ENCODE results near the gene NUB1.

The NUB1 gene

DNA sequence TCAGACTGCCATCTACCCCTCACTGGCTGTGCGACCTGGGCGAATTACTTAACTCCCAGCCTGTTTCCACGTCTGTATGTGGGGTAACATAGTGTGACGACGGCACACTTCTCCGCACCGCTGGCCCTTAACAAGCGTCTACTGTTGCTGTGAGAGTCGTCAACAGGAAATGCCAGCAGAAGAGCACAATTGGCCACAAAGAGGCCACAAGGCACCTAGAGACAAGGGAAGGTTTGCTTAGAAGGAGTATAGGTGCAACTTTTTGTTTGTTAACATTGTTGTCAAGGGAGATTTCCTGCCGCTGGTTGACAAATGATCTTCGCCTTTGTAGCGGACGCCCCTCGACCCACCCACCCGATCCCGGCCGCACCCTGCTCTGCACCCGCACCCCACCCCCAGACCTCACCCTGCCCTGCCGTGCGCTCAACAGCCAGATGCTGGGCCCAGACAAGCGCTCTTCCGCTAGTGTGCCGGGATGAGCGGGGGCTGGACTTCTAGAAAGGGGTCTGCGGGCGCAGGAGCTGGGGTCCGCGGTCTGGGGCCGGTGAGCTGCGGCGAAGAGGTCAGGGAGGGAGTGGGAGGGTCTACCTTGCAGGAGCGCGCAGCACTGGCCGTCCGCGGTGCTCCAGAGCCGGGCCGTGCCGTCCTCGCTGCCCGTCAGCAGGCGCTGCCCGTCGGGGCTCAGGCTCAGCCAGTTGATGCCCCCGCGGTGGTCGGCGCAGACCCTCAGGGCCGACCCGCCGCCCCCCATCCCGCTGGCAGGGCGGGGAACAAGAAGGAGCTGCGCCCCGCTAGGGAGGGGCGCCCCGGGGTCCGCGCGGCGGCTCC, 67.4 kb downstream of the NUB1 start:
- in situ Hi-C loops (cut with HindIII; ENCODE audit: low pct_ligation_motif_present, low pct_unique_long_range_greater_than_20kb, low sequenced_read_pairs) = no loop called here
- no peak for DNase-seq

DNA sequence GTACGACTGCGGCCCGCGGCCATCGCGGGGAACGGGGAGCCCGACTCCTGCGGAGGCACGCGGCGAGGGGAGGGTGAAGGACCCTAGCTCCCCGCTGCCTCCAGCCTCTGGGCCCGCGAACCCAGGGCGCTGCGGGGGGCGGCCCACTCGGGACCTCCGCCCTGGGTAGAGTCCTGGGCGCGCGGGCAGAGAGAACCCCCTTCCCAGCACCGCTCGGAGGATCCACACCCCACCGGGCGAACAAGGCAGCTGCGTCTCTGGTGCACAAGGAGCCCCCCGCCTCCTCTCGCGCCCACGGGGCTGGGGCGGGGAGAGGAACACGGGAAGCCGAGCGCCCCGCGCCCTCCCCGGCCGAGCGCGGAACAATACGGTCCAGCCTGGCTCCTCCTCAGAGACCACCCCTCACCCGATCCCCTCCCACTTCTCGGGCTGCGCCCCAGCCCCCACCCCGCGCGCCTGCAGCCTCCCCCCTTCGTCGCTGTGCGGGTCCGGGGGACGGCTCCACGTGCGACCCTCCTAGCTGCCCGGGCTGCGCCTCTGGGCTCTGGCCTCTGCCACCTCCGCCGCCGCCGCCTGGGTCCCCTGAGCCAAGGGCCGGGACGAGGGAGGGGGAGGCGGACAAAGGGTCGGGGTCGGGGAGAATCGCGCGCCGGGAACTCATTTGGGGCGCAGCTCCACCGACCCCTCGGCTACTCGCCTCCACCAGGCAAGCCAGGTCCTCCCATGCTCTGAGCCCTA, 68.2 kb downstream of the NUB1 start, which contains the start of gene WDR86:
TSS of gene WDR86 (minus strand) at position 372 of the 738 bp plus-strand sequence. CDS start 449 bp downstream, outside the sequence.
- in situ Hi-C loops (cut with HindIII; ENCODE audit: low pct_ligation_motif_present, low pct_unique_long_range_greater_than_20kb, low sequenced_read_pairs) = no loop called here
- DNase-seq = no peak

DNA sequence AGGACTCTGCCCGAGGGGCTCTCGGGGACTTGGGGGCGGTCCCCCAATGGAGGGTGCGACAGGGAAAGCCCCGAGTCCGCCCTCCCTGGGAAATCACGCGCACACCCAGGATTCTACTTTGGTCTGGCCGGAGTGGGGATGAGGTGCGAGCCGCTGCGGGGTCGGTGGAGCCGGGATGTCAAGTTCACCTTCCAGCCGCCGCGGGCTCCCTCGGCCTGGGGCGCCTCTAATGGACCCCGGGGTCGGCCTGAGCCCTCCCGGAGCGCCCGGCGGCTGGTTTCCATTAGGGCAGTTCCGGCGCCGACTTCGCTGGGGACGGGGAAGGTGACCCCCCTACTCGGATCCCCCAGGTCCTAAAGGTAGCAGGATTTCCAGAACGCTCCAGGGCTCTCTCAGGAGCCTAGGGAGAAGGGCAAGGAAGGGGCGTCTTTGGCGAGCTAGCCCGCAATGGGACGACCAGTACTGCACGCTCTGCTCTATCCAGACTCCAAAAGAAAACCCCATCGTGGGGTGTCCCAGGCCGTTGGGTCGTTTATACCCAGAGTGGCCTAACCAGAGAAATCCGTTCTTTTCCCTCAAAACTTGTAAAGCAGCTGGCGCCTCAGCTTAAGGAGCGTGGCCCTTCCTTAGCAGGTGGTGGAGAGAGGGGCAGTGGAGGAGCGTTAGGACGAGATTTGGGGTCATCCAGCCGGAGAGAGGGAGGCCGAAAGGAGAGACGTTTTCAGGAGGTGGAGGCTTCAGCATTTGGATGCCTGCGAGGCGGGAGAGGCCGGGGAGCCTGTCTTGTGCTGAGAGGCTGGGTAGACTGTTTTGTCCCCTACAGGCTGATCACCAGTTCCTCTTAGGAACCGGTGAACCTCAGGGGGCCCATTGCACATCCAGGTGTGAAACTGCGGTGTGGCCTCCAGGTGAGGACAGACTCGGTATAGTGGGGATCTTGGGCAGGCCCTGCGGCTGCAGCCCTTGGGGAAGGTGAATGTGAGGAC, 69.1 kb downstream of the NUB1 start:
- no peak for DNase-seq
- in situ Hi-C loops (cut with HindIII; ENCODE audit: low pct_ligation_motif_present, low pct_unique_long_range_greater_than_20kb, low sequenced_read_pairs) = no loop called here

DNA sequence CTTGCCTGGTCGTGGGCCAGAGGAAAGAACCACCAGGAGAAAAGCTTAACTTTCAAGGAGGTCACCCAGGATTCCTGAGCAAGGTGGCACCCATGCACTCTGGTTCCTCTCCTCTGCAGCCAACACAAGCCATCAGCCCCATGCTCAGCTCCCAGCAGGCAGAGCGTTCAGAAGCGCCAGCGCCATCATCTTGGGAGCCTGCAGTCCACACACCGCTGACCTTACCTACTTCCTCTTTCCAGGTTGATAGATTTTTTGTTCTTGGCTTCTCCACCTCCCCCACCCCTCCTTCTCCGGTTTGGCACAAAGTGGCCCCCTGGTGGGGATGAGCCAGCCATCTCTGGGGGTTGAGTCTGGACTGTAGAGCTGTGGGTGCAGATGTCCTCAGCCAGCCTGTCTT, 69.9 kb downstream of the NUB1 start:
- no peak for DNase-seq
- in situ Hi-C loops (cut with HindIII; ENCODE audit: low pct_ligation_motif_present, low pct_unique_long_range_greater_than_20kb, low sequenced_read_pairs) = no loop called here

DNA sequence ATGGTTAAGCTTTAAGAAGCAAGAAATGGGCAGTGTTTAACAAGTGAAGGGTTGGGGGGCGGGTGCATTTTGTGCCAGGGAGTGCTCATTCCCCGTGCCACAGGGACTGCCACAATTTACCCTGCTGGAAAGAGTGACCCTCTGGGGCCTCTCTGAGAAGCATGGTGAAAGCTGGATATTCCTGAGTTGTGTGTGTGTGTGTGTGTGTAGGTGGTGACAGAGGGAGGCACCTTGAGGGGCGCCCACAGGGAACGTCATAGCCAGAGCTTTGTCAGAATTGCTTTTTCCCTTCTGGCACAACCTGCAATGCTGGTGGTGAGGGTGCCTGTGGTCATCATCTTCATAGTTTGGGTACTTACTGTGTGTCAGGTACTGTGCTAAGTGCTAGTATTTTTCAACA, 70.7 kb downstream of the NUB1 start:
- in situ Hi-C loops (cut with HindIII; ENCODE audit: low pct_ligation_motif_present, low pct_unique_long_range_greater_than_20kb, low sequenced_read_pairs) = no loop called here

DNA sequence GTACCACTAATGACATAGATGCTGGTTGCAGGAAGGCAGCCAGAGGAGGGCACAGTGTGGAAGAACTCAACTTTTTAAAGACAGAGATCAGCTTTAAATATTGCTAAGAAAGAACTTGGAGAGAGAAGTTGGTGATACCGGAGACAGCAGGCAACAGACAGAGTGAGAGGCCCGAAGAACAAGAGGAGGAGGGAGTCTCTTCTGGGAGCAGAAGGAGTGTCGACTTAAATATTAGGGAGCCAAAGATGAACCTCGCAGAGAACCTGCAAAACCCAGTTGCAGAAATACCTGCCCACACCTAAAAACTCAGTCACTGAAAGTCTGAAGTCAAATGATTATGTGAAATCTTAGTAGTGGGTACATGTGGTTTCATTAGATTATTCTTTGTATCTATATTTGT, 71.6 kb downstream of the NUB1 start:
- no peak for DNase-seq
- in situ Hi-C loops (cut with HindIII; ENCODE audit: low pct_ligation_motif_present, low pct_unique_long_range_greater_than_20kb, low sequenced_read_pairs) = no loop called here

More for the DNA sequence above, 70.7 kb downstream of the NUB1 start:
- no peak for DNase-seq

DNA sequence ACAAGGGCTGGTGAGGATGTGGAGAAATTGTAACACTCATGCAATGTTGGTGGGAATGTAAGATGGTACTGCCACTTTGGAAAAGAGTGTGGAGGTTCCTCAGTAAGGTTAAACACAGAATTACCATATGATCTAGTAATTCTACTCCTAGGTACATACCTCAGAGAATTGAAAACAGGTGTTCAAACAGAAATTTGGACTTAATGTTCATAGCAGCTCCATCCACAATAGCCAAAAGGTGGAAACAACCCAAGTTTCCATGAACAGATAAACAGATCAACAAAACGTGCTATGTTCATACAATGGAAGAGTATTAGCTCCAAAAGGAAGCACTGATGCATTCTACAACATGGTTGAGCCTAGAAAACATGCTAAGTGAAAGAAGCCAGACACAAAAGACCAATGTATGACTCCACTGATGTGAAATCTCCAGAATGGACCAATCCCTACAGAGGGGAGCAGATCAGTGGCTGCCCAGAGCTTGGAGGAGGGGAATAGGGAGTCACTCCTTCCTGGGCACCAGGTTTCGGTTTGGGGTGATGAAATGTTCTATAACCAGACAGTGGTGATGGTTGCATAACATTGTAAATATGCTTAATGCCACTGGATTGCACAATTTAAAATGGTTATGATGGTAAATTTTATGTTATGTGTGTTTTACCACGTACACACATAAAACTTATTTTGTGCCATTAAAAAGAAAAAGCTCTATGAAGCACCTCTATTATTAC, 73.9 kb downstream of the NUB1 start:
- DNase-seq = no peak
- in situ Hi-C loops (cut with HindIII; ENCODE audit: low pct_ligation_motif_present, low pct_unique_long_range_greater_than_20kb, low sequenced_read_pairs) = no loop called here

DNA sequence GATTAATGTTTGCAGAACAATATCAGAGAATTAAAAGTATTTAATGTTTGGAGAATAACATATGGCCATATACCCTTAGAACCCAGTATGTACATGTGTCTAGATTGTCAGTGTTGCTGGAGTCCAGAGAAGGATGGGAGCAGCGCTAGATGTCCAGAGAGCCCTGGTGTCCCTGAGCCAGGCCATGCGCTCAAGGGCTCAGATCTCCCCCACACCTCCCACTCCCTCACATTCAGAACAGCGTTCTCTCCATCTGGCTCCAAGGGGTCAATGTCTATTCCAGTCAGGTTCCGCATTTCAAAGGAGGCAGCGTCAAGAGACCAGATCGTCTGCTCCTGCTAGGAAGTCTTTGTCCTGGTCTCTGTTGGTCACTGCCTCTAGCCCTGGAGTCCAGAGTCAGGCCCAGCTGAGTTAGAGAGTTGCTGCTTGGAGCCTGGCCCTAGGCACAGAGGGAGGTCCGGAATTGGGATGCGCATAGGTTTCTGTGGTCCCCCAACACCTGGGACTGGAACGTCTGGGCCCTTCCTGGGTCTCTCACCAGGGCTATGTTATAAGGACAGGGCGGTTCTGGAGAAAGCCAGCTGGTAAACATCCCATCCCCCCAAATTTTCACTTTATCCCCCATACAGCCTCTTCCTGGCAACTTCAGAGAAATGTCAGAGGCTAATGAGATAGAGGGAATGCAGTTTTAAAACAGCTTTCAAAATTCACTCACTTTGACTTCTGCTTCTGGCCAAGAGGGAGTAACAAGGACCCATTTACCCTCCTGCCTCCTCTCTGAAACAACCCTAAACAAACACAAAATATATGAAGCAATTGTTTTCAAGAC, 74.7 kb downstream of the NUB1 start:
- in situ Hi-C loops (cut with HindIII; ENCODE audit: low pct_ligation_motif_present, low pct_unique_long_range_greater_than_20kb, low sequenced_read_pairs) = no loop called here
- no peak for DNase-seq

DNA sequence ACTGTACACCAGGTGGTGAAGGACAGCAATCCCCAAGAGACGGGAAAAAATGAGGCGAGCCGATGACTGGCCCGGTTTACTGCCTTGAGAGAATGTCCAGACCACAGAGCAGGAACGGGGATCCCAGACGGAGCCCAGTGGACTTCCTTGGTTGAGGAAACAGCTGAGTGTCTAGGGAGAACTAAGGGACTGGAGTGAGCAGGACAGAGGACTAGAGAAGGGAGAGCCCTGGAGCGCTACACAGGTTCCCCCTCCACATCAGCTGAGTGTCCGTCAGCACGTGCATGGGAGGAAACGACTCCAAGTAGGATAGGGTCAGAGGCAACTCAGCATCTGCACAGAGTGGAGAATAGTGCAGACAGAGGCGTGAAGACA, 75.3 kb downstream of the NUB1 start:
- in situ Hi-C loops (cut with HindIII; ENCODE audit: low pct_ligation_motif_present, low pct_unique_long_range_greater_than_20kb, low sequenced_read_pairs) = no loop called here
- no peak for DNase-seq

DNA sequence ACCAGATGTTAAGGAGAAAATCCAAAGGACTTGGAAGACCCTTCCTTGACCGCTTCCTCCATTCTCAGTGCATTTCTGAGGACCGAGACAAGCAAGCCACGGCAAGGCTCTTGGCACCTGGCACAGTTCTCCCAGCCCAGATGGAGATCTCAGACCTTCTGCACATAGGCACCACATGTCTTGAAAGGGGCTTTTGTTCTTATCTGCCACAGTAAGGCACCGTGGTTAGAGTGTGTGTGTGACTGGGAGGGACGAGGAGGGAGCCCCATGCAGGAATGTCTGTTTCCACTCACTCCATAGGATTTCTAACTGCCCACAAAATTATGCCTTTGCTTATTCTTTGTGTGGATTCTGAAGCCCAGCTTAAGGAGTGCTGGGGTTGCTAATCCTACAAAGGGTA, 78.5 kb downstream of the NUB1 start:
- no peak for DNase-seq
- in situ Hi-C loops (cut with HindIII; ENCODE audit: low pct_ligation_motif_present, low pct_unique_long_range_greater_than_20kb, low sequenced_read_pairs) = no loop called here

DNA sequence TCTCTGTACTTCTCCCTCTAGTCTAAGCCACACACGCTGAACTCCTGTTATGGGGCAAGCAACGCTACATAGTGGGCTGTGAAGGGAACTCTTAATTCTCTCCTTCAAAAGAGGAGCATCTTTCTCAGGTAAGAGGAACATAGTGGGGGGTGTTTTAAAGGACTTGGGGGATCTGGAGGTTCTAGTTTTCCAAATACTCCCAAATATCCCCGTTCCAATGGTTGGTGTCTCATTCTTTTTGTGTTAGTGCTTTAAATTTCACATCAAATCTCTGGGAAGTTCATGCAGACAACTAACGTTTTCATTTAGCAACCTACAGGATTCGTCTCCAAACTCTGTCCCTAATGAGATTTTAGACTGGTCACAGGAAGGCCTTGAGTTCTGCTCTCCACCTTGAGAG, 80.6 kb downstream of the NUB1 start:
- in situ Hi-C loops (cut with HindIII; ENCODE audit: low pct_ligation_motif_present, low pct_unique_long_range_greater_than_20kb, low sequenced_read_pairs) = no loop called here
- DNase-seq = no peak

DNA sequence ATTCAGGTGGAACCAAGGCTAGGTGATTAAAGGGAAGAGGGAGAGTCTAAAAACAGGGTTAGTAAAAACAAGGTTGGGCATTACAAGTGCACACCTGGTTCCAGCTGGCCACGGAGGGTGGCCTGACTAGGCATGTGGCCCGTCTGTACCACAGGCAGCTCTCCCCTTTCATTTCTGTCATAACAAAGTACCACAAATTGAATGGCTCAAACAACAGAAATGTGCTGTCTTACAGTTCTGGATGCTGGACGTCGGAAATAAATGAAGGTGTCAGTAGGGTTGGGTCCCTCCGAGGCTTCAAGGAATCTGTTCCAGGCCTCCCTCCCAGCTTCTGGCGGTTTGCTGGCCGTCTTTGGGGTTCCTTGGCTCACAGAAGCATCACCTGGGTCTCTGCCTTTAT, 81.6 kb downstream of the NUB1 start:
- in situ Hi-C loops (cut with HindIII; ENCODE audit: low pct_ligation_motif_present, low pct_unique_long_range_greater_than_20kb, low sequenced_read_pairs) = no loop called here
- no peak for DNase-seq

DNA sequence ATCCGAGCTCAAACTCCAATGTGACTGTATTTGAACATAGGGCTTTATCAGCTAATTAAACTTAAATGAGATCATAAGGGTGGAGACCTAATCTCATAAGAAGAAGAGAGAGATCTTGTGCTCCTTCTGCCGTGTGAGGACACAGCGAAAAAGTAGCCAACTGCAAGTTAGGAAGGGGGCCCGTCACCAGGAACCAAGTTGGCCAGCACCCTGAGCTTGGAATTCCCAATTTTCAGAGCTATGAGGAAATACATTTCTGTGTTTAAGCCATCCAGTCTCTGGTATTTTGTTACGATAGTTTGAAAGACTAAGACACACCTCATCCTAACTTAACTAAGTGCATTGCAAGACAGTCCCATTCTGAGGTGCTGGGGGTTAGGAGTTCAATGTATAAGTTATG, 82.3 kb downstream of the NUB1 start:
- no peak for DNase-seq
- in situ Hi-C loops (cut with HindIII; ENCODE audit: low pct_ligation_motif_present, low pct_unique_long_range_greater_than_20kb, low sequenced_read_pairs) = no loop called here

DNA sequence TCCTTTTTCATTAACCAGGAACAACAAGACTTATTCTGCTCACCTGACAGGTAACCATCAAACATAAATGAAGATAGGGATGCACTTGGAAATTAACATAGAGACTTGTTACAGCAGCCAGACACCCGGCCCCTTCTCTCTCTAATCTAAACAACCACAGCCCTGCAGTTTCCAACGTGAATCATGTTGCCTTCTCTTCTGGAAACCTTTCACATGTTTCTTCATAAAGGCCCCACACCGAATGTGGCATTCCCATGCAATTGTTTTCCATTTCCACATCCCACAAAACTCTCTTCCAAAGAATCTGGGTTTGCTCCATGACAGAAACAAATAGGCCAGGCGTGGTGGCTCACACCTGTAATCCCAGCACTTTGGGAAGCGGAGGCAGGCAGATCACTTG, 83.2 kb downstream of the NUB1 start:
- in situ Hi-C loops (cut with HindIII; ENCODE audit: low pct_ligation_motif_present, low pct_unique_long_range_greater_than_20kb, low sequenced_read_pairs) = no loop called here
- DNase-seq = no peak

DNA sequence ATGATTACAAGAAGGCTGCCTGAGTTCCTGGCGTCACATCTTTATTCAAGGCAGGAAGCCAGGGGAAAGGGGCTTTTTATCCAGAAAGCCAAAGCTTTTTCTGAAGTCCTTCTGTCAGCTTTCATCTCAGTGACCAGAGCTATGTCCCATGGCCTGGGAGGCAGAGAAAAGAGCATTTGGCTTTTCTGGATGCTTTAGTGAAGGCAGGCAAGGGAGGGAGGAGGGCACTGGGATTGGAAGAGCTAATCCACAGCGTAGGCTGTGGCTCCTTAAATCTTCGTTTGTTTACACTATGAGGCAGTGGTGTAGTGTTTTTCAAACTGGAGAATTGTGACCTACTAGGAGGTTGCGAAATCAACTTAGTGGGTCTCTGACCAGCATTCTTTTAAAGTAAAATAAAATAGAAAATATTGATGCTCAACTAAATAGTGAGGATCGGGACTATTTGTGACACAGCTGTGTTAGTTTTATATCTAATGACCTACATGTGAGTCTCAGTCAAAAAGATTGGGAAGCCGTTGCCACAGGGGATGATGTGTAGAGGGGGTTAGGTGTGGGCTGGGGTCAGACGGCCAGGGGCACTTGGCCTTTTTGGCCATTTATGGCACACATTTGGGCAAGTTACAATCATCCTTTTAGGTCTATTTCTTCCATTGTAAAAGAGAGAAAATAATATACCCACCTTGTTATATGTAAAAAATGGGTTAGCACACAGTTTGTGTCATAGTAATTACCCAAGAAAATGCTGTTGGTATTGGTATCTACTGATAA, 84.2 kb downstream of the NUB1 start:
- no peak for DNase-seq
- in situ Hi-C loops (cut with HindIII; ENCODE audit: low pct_ligation_motif_present, low pct_unique_long_range_greater_than_20kb, low sequenced_read_pairs) = no loop called here

DNA sequence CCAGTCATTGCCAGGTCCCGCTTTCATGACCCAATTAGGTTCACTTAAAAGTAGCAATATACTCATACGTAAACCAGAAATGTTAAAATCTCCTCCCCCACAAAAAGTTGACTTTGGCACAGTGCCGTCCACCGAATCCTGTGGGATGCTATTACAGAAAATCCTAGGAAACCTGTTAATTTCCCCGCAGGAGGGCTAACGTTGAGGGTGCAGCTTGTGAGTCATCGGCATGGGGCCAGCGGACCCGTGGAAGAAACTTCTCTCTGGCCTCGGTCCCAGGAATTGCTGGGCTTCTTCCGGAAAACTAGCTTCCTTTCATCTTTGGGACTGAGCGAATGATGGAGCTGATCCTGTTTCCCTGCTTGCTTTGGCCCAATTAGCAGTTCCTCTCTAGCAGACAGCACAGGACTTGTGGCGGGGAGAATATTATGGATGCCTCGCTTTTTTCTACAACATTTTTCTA, 84.9 kb downstream of the NUB1 start:
- in situ Hi-C loops (cut with HindIII; ENCODE audit: low pct_ligation_motif_present, low pct_unique_long_range_greater_than_20kb, low sequenced_read_pairs) = no loop called here
- peak; percentile 86 for DNase-seq

Measured in ACHN (cell line).